ENCODE measurements around the gene TSPEAR. TPM values are rescaled to one million over a fixed set of nuclear protein-coding genes. Genes with fewer than 3 reads are reported as not detected.

TSPEAR gene
- total RNA-seq, 1 experiment from 2014 or later: 0.32 TPM

DNA sequence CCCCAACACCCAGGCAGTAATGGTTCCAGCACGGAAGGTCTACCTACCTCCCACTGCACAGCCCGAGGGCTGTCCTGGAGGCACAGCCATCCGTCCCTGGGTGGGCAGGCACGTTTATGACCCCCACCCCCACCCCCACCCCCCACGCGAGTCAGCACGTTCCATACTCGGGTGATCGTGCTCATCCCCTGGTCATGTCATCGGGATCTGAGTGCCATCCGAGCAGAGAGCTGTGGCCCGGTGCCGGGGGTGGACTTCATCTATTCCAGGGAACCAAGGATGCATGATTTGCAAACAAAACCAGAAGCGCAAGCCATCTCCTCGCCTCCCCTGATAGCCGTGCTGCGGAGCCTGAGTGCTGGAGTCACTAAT, 1.1 kb downstream of the TSPEAR start:
- CTCF ChIA-PET: interaction anchor here (0.6 to 1.5 kb wide), 4 partner anchors 11 to 247 kb away, joined by 3 to 7 read pairs (median 4); no protein-coding TSS in a partner anchor
- TF ChIP-seq CTCF (IDR thresholded peaks at IDR 0.05; ENCODE audit: insufficient read depth in 1 of 2, low read depth in 1 of 2, low read length in 1 of 2, severe bottlenecking in 1 of 2, unreplicated experiment in 1 of 2): no peak
- H3K36me3 ChIP-seq (ENCODE audit: control insufficient read depth, insufficient read depth, low read length): no peaks in the 10 kb centered on the region
- intact Hi-C loops (cut with micrococcal nuclease; ENCODE audit: unreplicated experiment): no loop called here
- no peak for DNase-seq
- Mint-ChIP-seq H3K4me1 (ENCODE audit: low read depth, unreplicated experiment) (peaks cover 7% of the 10 kb centered on the region), H3K36me3 (ENCODE audit: insufficient read depth, unreplicated experiment) (no peaks in the 10 kb centered on the region), H3K27me3 (ENCODE audit: insufficient read depth, unreplicated experiment) (peaks cover 9% of the 10 kb centered on the region), H3K4me3 (ENCODE audit: unreplicated experiment) (no peak overlapping the region), H3K27ac (ENCODE audit: unreplicated experiment) (no peak overlapping the region), H3K9me3 (ENCODE audit: unreplicated experiment) (no peaks in the 10 kb centered on the region)
- H3K9me3 ChIP-seq: no peaks in the 10 kb centered on the region; the same call in 1 of the 2 replicates
- no peak overlapping the region for H3K4me3 ChIP-seq (ENCODE audit: low read depth, low read length)
- H3K4me1 ChIP-seq: peaks cover 6% of the 10 kb centered on the region; the same call in 1 of the 2 replicates
- no TSS peak for BruUV-seq (replicated peaks)
- POLR2A ChIA-PET: no interaction called here
- no peaks in the 10 kb centered on the region for H3K27me3 ChIP-seq (replicated peaks; ENCODE audit: control insufficient read depth, insufficient read depth, low read length)

- no peak overlapping the region for H3K27ac Mint-ChIP-seq (ENCODE audit: unreplicated experiment)
- no peak overlapping the region for H3K4me3 Mint-ChIP-seq (ENCODE audit: unreplicated experiment)
- CTCF ChIA-PET: interaction anchor here (1.1 kb wide), 1 partner anchor 11 kb away, joined by 3 read pairs; no protein-coding TSS in a partner anchor
Measured at GRCh38 chr21:44709426-44710293, 1.7 kb downstream of the TSPEAR start.

More at GRCh38 chr21:44709426-44710293, 1.7 kb downstream of the TSPEAR start:
- Histone ChIP-seq H3K27me3 (replicated peaks; ENCODE audit: control insufficient read depth, insufficient read depth, low read length) (no peaks in the 10 kb centered on the region), H3K4me3 (ENCODE audit: low read depth, low read length) (no peak overlapping the region), H3K4me1 (peaks cover 6% of the 10 kb centered on the region; the same call in 1 of the 2 replicates), H3K36me3 (ENCODE audit: control insufficient read depth, insufficient read depth, low read length) (no peaks in the 10 kb centered on the region), H3K9me3 (no peaks in the 10 kb centered on the region; the same call in 1 of the 2 replicates)
- Mint-ChIP-seq H3K9me3 (ENCODE audit: unreplicated experiment) (no peaks in the 10 kb centered on the region), H3K4me1 (ENCODE audit: low read depth, unreplicated experiment) (peaks cover 7% of the 10 kb centered on the region), H3K36me3 (ENCODE audit: insufficient read depth, unreplicated experiment) (no peaks in the 10 kb centered on the region), H3K27me3 (ENCODE audit: insufficient read depth, unreplicated experiment) (peaks cover 9% of the 10 kb centered on the region)
- BruUV-seq (replicated peaks): no TSS peak
- POLR2A ChIA-PET: no interaction called here
- intact Hi-C loops (cut with micrococcal nuclease; ENCODE audit: unreplicated experiment): no loop called here
- TF ChIP-seq CTCF (IDR thresholded peaks at IDR 0.05; ENCODE audit: insufficient read depth in 1 of 2, low read depth in 1 of 2, low read length in 1 of 2, severe bottlenecking in 1 of 2, unreplicated experiment in 1 of 2): no peak
- no peak for DNase-seq

Data from Caco-2 (cell line).